ENCODE results near the gene COLEC12.

Gene COLEC12

GRCh38 chr18:383135-383534 is 117.4 kb downstream of the COLEC12 start:
- no peak overlapping the region for H3K27ac ChIP-seq (ENCODE audit: extremely low read depth, low read depth, low read length)
- H3K36me3 ChIP-seq (ENCODE audit: control insufficient read depth in 2 of 2, insufficient read depth in 1 of 2, low read length in 2 of 2), result no peaks in the 10 kb centered on the region
- H3K4me1 ChIP-seq (ENCODE audit: control insufficient read depth, insufficient read depth, low read length), result peaks cover 3% of the 10 kb centered on the region
- ChIA-PET POLR2A (no interaction called here), CTCF (no interaction called here)
- H3K9me3 ChIP-seq (ENCODE audit: control insufficient read depth, insufficient read depth, low read depth, low read length), result no peaks in the 10 kb centered on the region
- no peak overlapping the region for H3K4me3 ChIP-seq (ENCODE audit: low read depth, low read length)
- TF ChIP-seq ZBTB10 (tag by site-specific recombination; IDR thresholded peaks at IDR 0.05) (no peak), ZNF549 (tag by site-specific recombination; IDR thresholded peaks at IDR 0.05) (no peak), KLF1 (tag by site-specific recombination; IDR thresholded peaks at IDR 0.05) (no peak), PRDM2 (tag by site-specific recombination; IDR thresholded peaks at IDR 0.05; ENCODE audit: borderline replicate concordance) (no peak), ZNF184 (tag by site-specific recombination; IDR thresholded peaks at IDR 0.05) (no peak), ZBTB48 (tag by site-specific recombination; IDR thresholded peaks at IDR 0.05) (no peak), BCL11A (tag by site-specific recombination; IDR thresholded peaks at IDR 0.05; ENCODE audit: low read depth) (no peak), FEZF1 (tag by site-specific recombination; IDR thresholded peaks at IDR 0.05) (no peak)

- no peak for TF ChIP-seq HOXA7 (CRISPR knock-in tag; IDR thresholded peaks at IDR 0.05; ENCODE audit: borderline replicate concordance)
- TF ChIP-seq ZNF426 (tag by site-specific recombination; IDR thresholded peaks at IDR 0.05), result no peak
- TF ChIP-seq ZNF157 (tag by site-specific recombination; IDR thresholded peaks at IDR 0.05), result no peak
- no peak for TF ChIP-seq ZNF404 (tag by site-specific recombination; IDR thresholded peaks at IDR 0.05)
- TF ChIP-seq ZNF184 (tag by site-specific recombination; IDR thresholded peaks at IDR 0.05), result no peak
- TF ChIP-seq ZSCAN30 (tag by site-specific recombination; IDR thresholded peaks at IDR 0.05), result no peak
- TF ChIP-seq ZNF138 (tag by site-specific recombination; IDR thresholded peaks at IDR 0.05; ENCODE audit: borderline replicate concordance), result no peak
- TF ChIP-seq ZNF324 (tag by site-specific recombination; IDR thresholded peaks at IDR 0.05), result no peak
- no peak for TF ChIP-seq GLI2 (tag by site-specific recombination; IDR thresholded peaks at IDR 0.05; ENCODE audit: borderline replicate concordance, low read depth)
- TF ChIP-seq ELK4 (IDR thresholded peaks at IDR 0.05; ENCODE audit: borderline replicate concordance, low read depth, low read length), result no peak
- CTCF ChIA-PET, result no interaction called here
These were observed 118.0 kb downstream of the COLEC12 start for GRCh38 chr18:382423-382984.

More at GRCh38 chr18:382423-382984, 118.0 kb downstream of the COLEC12 start:
- POLR2A ChIA-PET, result no interaction called here
- Histone ChIP-seq H3K27ac (ENCODE audit: extremely low read depth, low read depth, low read length) (no peak overlapping the region), H3K9me3 (ENCODE audit: control insufficient read depth, insufficient read depth, low read depth, low read length) (no peaks in the 10 kb centered on the region), H3K36me3 (ENCODE audit: control insufficient read depth in 2 of 2, insufficient read depth in 1 of 2, low read length in 2 of 2) (no peaks in the 10 kb centered on the region), H3K4me3 (ENCODE audit: low read depth, low read length) (no peak overlapping the region), H3K4me1 (ENCODE audit: control insufficient read depth, insufficient read depth, low read length) (peaks cover 3% of the 10 kb centered on the region)

Measured in HEK293 (cell line).